PC-3 (cell line): ENCODE results near the gene LRPAP1. TPM values are rescaled to one million over a fixed set of nuclear protein-coding genes. Genes with fewer than 3 reads are reported as not detected.
"Not testable (repeated sequence)": the region's sequence is repeated elsewhere in the genome, so short reads cannot be mapped to it uniquely, and the experiment has no call there.

Experiments
- ATAC-seq: fragments of 200-7000 bp; cut with Tn5 transposase; 2 replicates; pipeline ENCODE4 v1.9.1; 2020; ENCODE audit warnings: mild to moderate bottlenecking, moderate library complexity
- BruUV-seq: library from RNA; stranded (reverse); fragments of 400-500 nt; replicated peaks from 2 replicates; lab custom pipeline; 2021; lab: Mats Ljungman, UMichigan
- CTCF ChIA-PET: fragments of 300-600 bp; sonication (Branson Sonifier 250); formaldehyde crosslinking; loops from one replicate; lab custom pipeline; 2022; ENCODE audit warnings: antibody characterized with exemption; lab: Charles Lee
- POLR2A ChIA-PET: fragments of 300-600 bp; sonication (Branson Sonifier 250); formaldehyde crosslinking; loops from one replicate; lab custom pipeline; 2022; ENCODE audit warnings: antibody characterized with exemption; ENCODE audit not compliant: unreplicated experiment; lab: Charles Lee
- DNase-seq: peaks from one replicate; pipeline ENCODE4 v3.0.0-alpha.2; 2015
- H2AFZ ChIP-seq: fragments of 300-600 bp; sonication (generic); 2 replicates; pipeline ENCODE4 v1.6.0; 2016; ENCODE audit warnings: antibody characterized with exemption, low read length
- H3F3A ChIP-seq: fragments of 300-600 bp; sonication (generic); one replicate; pipeline ENCODE4 v1.6.0; 2017; ENCODE audit warnings: antibody characterized with exemption, low read length, control low read depth, mild to moderate bottlenecking; ENCODE audit not compliant: unreplicated experiment
- H3K27ac ChIP-seq: fragments of 300-600 bp; sonication (generic); 2 replicates; pipeline ENCODE4 v1.5.1; 2016; ENCODE audit warnings: mild to moderate bottlenecking, low read length
- H3K27me3 ChIP-seq: fragments of 300-600 bp; sonication (generic); 2 replicates; pipeline ENCODE4 v1.6.1; 2016; ENCODE audit warnings: low read length, mixed read lengths
- H3K36me3 ChIP-seq: fragments of 300-600 bp; sonication (generic); 2 replicates; pipeline ENCODE4 v1.6.1; 2016; ENCODE audit warnings: low read depth, mixed run types, low read length, mixed read lengths
- H3K4me1 ChIP-seq: fragments of 300-600 bp; sonication (generic); 2 replicates; pipeline ENCODE4 v1.5.1; 2016; ENCODE audit warnings: low read length; ENCODE audit not compliant: insufficient read depth
- H3K4me2 ChIP-seq: fragments of 300-600 bp; sonication (generic); 2 replicates; pipeline ENCODE4 v1.6.0; 2016; ENCODE audit warnings: low read length
- H3K4me3 ChIP-seq: fragments of 300-600 bp; sonication (generic); 2 replicates; pipeline ENCODE4 v1.5.1; 2016; ENCODE audit warnings: mild to moderate bottlenecking, low read length, mixed read lengths
- H3K79me2 ChIP-seq: fragments of 300-600 bp; sonication (generic); 2 replicates; pipeline ENCODE4 v1.6.1; 2017; ENCODE audit warnings: low read length, mixed read lengths
- H3K9ac ChIP-seq: fragments of 300-600 bp; sonication (generic); 2 replicates; pipeline ENCODE4 v1.6.0; 2016; ENCODE audit warnings: mild to moderate bottlenecking, low read length
- H3K9me2 ChIP-seq: fragments of 300-600 bp; sonication (generic); replicated peaks from 2 replicates; pipeline ENCODE4 v1.6.1; 2016; ENCODE audit warnings: mixed run types, low read length, mixed read lengths
- H3K9me3 ChIP-seq: fragments of 300-600 bp; sonication (generic); 2 replicates; pipeline ENCODE4 v1.6.1; 2016; ENCODE audit warnings: low read length, mixed read lengths
- H4K20me1 ChIP-seq: fragments of 300-600 bp; sonication (generic); 2 replicates; pipeline ENCODE4 v1.6.1; 2016; ENCODE audit warnings: low read length, mixed read lengths
- intact Hi-C: fragments of 100-400 bp; cut with micrococcal nuclease; formaldehyde crosslinking; loops from 2 replicates; pipeline ENCODE4 v1.9.0; 2023
- total RNA-seq: library from RNA; depleted of rRNA; stranded (reverse); fragments of >200 nt; gene quantifications from 2 replicates; pipeline ENCODE4 v1.2.3, GENCODE V29; 2014

LRPAP1 gene
- total RNA-seq, 1 experiment from 2014 or later = 133 TPM

DNA sequence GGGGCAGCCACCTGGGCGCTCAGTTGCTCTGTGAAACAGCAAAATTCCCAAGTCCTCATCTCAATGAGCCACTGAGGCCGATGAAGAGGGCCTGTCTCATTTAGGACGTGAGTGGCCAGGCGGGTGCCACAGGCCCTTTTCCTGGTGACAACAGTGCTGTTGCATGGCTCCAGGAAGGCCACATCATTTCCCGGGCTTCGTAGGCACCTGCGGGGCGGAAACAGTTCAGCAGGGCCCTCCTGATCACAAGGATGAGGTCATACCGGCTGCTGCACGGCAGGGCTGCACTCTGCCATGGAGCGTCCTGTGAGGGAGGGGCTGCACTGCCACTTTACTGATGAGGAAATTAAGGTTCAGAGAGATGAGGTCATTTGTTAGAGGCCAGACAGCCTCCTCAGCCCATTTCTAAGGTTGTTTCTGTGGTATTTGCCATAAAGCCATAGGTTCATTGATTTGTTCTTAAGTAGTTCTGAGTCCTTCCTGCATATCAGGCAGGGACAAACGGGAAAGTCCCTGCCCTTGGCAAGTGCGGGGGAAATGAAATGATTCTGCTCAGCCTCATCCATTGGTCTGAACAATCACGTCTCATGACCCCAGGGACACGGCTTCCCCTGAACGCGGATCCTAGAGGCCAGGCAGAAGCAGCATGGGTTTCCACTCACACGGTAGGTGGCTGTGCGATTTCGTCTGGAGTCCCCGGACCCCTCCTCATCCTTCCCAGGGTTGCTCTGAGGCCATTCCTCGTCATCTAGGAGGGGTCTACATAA, 12.2 kb upstream of the LRPAP1 start:
- H4K20me1 ChIP-seq, DNase-seq, H3K9ac ChIP-seq, H3K4me2 ChIP-seq, BruUV-seq, CTCF ChIA-PET, H3F3A ChIP-seq, H3K79me2 ChIP-seq, H3K9me3 ChIP-seq, intact Hi-C loops, H3K4me3 ChIP-seq, ATAC-seq, H3K27me3 ChIP-seq, POLR2A ChIA-PET, H3K4me1 ChIP-seq, H3K36me3 ChIP-seq, H3K9me2 ChIP-seq, H3K27ac ChIP-seq, H2AFZ ChIP-seq: not testable (repeated sequence)

DNA sequence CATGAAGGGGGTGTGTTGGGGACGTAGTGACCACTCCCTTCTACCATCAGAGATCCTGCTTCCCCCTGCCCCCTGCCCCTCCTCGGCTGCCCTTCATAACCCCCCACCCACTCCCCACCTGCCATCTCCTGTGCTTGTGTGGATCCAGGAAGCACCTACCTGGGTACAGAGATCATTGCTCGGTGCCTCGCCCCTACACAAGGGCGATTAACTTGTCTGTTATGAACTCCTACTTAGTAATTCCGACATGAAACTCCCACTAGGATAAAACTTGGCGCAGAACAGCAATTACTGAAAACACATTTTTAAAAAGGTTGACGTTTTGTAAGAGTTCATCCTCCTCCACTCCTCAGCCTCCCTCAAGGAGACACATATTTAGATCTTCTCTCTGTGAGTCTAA, 11.2 kb upstream of the LRPAP1 start:
- H3K27ac ChIP-seq, POLR2A ChIA-PET, H3K9me2 ChIP-seq, H3K4me3 ChIP-seq, intact Hi-C loops, ATAC-seq, DNase-seq, H3K4me1 ChIP-seq, H3F3A ChIP-seq, H3K36me3 ChIP-seq, H3K27me3 ChIP-seq, H2AFZ ChIP-seq, H3K9me3 ChIP-seq, BruUV-seq, H4K20me1 ChIP-seq, CTCF ChIA-PET, H3K9ac ChIP-seq, H3K79me2 ChIP-seq, H3K4me2 ChIP-seq: not testable (repeated sequence)

DNA sequence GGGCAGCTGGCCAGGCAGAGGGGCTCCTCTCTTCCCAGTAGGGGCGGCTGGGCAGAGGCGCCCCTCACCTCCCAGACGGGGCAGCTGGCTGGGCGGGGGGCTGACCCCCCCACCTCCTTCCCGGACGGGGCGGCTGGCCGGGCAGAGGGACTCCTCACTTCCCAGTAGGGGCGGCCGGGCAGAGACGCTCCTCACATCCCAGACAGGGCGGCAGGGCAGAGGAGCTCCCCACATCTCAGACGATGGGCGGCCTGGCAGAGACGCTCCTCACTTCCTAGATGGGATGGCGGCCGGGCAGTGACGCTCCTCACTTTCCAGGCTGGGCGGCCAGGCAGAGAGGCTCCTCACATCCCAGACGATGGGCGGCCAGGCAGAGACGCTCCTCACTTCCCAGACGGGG, 6.7 kb upstream of the LRPAP1 start:
- intact Hi-C loops, H2AFZ ChIP-seq, H3K9me3 ChIP-seq, BruUV-seq, H3K4me2 ChIP-seq, H3K4me3 ChIP-seq, H3K27me3 ChIP-seq, H3K9ac ChIP-seq, ATAC-seq, H3K79me2 ChIP-seq, H3K9me2 ChIP-seq, DNase-seq, H3K4me1 ChIP-seq, H4K20me1 ChIP-seq, H3F3A ChIP-seq, POLR2A ChIA-PET, H3K36me3 ChIP-seq, H3K27ac ChIP-seq, CTCF ChIA-PET: not testable (repeated sequence)

DNA sequence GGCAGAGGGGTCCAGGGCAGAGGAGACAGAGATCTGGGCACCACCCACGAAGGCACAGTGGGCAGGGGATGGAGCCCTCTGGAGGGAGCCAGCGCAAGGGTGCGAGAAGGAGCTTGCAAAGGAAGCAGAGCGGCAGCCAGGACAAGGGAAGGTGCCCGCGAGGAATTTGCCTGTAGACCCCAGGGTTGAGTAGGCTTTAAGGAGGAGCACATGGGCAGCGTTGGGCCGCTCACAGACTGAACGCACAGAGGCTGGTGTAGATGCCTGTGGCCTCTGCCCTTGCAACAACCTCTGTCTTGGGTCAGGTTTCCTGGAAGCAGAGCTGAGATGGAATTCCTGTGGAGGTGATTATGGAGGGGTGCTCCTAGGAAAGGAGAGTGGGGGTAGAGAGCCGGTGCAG, 3.6 kb upstream of the LRPAP1 start:
- BruUV-seq, H3K9me2 ChIP-seq, ATAC-seq, POLR2A ChIA-PET, H3K9me3 ChIP-seq, H2AFZ ChIP-seq, H3K27me3 ChIP-seq, H3K4me3 ChIP-seq, H3F3A ChIP-seq, H3K27ac ChIP-seq, H3K4me2 ChIP-seq, H3K9ac ChIP-seq, H3K36me3 ChIP-seq, intact Hi-C loops, H3K4me1 ChIP-seq, H4K20me1 ChIP-seq, DNase-seq, CTCF ChIA-PET: not testable (repeated sequence)
- peaks cover 13% of the 10 kb centered on the region for H3K79me2 ChIP-seq
